Measurements from ENCODE around the gene CREB1. TPM values are rescaled to one million over a fixed set of nuclear protein-coding genes. Genes with fewer than 3 reads are reported as not detected.
A peak's percentile ranks its signal among the peaks of the same experiment; 100 is the strongest.

Gene CREB1
- total RNA-seq, 2 experiments from 2014 or later, result 101 to 115 TPM

DNA sequence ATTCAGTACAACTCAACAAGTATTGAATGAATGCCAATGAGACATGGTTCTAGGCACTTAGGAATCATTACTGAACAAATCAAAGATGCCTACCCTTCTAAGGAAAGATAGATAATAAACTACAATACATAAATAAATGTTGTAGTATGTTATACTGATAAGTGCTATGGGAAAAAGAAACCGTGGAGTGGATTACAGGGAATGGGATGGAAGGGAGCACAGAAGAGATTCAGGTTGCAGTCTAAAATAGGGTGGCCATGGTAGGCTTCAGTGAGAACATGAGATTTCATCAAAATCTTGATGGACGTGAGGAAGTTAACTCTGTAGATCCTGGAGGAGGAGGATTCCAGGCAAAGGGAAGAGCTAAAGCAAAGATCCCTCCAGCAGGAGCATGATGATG, 17.9 kb upstream of the CREB1 start:
- no peak for ATAC-seq
- CTCF ChIA-PET, result no interaction called here

GRCh38 chr2:207512356-207512755, 17.4 kb upstream of the CREB1 start:
- DNase-seq, result no peak
- H3K4me3 Mint-ChIP-seq, result no peak overlapping the region
- no peak overlapping the region for H3K27ac Mint-ChIP-seq
- no peak for ATAC-seq
- CTCF ChIA-PET, result no interaction called here
- no peaks in the 10 kb centered on the region for H3K9me3 Mint-ChIP-seq (ENCODE audit: low read depth)
- peaks cover 3% of the 10 kb centered on the region for H3K36me3 Mint-ChIP-seq
- peaks cover 9% of the 10 kb centered on the region for H3K4me1 Mint-ChIP-seq
- peaks cover 21% of the 10 kb centered on the region for H3K27me3 Mint-ChIP-seq

More for the DNA sequence above, 17.9 kb upstream of the CREB1 start:
- Mint-ChIP-seq H3K4me3 (no peak overlapping the region), H3K27ac (no peak overlapping the region), H3K4me1 (peaks cover 12% of the 10 kb centered on the region), H3K27me3 (peaks cover 19% of the 10 kb centered on the region), H3K9me3 (ENCODE audit: low read depth) (no peaks in the 10 kb centered on the region), H3K36me3 (peaks cover 2% of the 10 kb centered on the region)
- DNase-seq, result no peak

DNA sequence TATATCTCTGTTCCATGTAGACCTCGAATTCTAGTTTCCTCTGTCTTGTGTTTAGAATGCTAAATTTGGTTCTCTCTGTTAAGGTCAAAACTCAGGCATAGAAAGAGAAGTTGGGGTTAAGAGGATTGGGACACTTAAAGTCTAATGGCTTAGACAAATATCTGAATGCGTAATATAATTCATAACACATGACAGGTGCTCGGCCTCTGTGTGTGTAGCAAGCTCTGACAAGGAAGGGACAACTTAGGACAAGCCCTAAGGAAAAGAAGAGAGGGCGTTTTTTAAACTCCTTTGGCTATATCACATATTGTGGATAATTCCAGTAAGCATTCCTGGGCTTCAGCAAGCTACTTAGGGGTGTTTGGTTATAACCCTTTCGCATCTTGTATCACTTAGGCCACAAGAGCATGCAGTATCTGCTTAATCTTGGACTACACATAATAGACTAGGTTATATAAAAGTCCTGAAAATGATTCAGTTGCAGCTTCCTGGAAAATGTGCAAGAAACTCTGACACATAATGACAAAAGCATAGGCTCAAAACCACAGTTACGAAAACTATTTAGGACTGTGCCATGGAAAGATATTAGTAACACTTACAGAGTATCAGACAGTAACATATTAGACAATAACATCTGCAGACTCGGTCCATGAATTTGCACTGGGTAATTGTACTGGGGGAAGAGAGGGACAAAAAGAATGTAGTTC, 16.1 kb upstream of the CREB1 start:
- Mint-ChIP-seq H3K9me3 (ENCODE audit: low read depth) (no peaks in the 10 kb centered on the region), H3K36me3 (peaks cover 3% of the 10 kb centered on the region), H3K27ac (no peak overlapping the region), H3K4me3 (no peak overlapping the region), H3K4me1 (peaks cover 9% of the 10 kb centered on the region), H3K27me3 (peaks cover 21% of the 10 kb centered on the region)
- ATAC-seq (no peak), DNase-seq (no peak)
- CTCF ChIA-PET, result no interaction called here

GRCh38 chr2:207514451-207514850, 15.3 kb upstream of the CREB1 start:
- H3K27ac Mint-ChIP-seq, result no peak overlapping the region
- ATAC-seq, result no peak
- no peaks in the 10 kb centered on the region for H3K9me3 Mint-ChIP-seq (ENCODE audit: low read depth)
- H3K4me1 Mint-ChIP-seq, result peaks cover 9% of the 10 kb centered on the region
- peaks cover 16% of the 10 kb centered on the region for H3K27me3 Mint-ChIP-seq
- no peak for DNase-seq
- H3K36me3 Mint-ChIP-seq, result peaks cover 3% of the 10 kb centered on the region
- H3K4me3 Mint-ChIP-seq, result no peak overlapping the region
- CTCF ChIA-PET, result no interaction called here

GRCh38 chr2:207515671-207516070, 14.1 kb upstream of the CREB1 start:
- CTCF ChIA-PET, result no interaction called here
- Mint-ChIP-seq H3K4me3 (no peak overlapping the region), H3K9me3 (ENCODE audit: low read depth) (no peaks in the 10 kb centered on the region), H3K36me3 (peaks cover 3% of the 10 kb centered on the region), H3K4me1 (peaks cover 11% of the 10 kb centered on the region), H3K27me3 (peaks cover 16% of the 10 kb centered on the region), H3K27ac (no peak overlapping the region)
- DNase-seq (no peak), ATAC-seq (no peak)

GRCh38 chr2:207516206-207516605, 13.6 kb upstream of the CREB1 start:
- H3K36me3 Mint-ChIP-seq, result peaks cover 4% of the 10 kb centered on the region
- peaks cover 16% of the 10 kb centered on the region for H3K27me3 Mint-ChIP-seq
- H3K27ac Mint-ChIP-seq, result no peak overlapping the region
- no peak overlapping the region for H3K4me3 Mint-ChIP-seq
- no peaks in the 10 kb centered on the region for H3K9me3 Mint-ChIP-seq (ENCODE audit: low read depth)
- ATAC-seq (no peak), DNase-seq (no peak)
- peaks cover 16% of the 10 kb centered on the region for H3K4me1 Mint-ChIP-seq
- CTCF ChIA-PET, result no interaction called here

DNA sequence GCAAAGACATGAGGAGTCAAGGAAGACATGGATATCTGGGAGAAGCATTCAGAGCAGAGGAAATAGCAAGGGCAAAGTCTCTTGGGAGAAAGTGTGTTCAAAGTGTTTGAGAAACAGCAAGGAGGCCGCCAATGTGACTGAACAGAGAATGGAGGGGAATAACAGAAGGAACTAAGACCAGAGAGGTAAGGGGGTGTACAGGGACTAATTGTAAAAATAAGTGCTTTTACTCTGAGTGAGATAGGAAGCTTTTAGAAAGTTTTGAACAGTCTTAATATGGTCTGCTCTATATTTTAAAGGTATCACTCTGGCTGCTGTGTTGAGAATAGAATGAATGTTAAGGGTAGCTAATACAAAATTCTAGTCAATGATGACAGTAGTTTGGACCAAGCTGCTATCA, 6.8 kb upstream of the CREB1 start:
- DNase-seq (no peak), ATAC-seq (no peak)
- Mint-ChIP-seq H3K9me3 (ENCODE audit: low read depth) (no peaks in the 10 kb centered on the region), H3K27me3 (peaks cover 11% of the 10 kb centered on the region), H3K4me1 (peaks cover 27% of the 10 kb centered on the region), H3K36me3 (peaks cover 3% of the 10 kb centered on the region), H3K27ac (no peak overlapping the region), H3K4me3 (no peak overlapping the region)
- CTCF ChIA-PET, result no interaction called here

DNA sequence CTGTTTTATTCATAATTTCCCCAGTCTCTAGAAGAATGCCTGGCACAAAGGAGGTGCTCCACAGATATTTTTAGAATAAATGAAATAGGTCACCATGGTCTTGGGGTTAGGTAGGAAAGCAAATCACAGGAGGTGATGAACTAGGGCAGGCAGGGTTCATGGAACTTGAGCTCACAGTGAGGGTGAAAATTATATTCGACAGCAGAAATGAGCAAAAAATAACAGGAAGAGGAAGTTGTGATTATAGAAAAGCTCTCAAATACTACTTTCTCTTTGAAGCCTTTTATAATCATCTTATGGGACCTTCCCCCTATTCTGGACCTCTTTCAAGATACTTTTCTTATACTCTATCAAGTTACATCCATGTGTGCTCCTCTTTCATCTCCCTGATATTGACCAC, 4.5 kb upstream of the CREB1 start:
- no peak for ATAC-seq
- H3K4me3 Mint-ChIP-seq, result no peak overlapping the region
- no peak for DNase-seq
- peaks cover 18% of the 10 kb centered on the region for H3K27me3 Mint-ChIP-seq
- CTCF ChIA-PET, result interaction anchor here (1.0 kb wide), 1 partner anchor 49 kb away, joined by 3 read pairs; no protein-coding TSS in a partner anchor
- H3K9me3 Mint-ChIP-seq (ENCODE audit: low read depth), result no peaks in the 10 kb centered on the region
- H3K36me3 Mint-ChIP-seq, result peaks cover 3% of the 10 kb centered on the region
- H3K27ac Mint-ChIP-seq, result peak overlapping the region; percentile 13
- peaks cover 36% of the 10 kb centered on the region for H3K4me1 Mint-ChIP-seq

DNA sequence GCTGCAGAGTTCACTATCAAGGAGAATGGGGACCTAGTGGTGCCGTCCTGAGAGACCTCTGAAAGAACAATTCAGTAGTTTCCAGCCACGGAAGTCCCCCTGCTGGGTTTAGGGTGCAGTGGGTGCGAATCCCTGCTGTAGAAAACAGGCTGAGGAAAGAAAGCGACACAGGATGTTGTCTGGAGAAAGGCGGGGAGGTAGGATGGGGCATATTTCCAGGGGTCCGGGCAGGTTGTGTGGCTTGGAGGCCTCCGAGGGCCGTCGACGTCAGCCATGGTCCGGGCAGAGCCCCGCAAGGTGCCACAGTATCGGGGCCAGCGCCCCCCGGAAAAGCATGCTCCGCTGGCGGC, 807 bp upstream of the CREB1 start:
- DNase-seq (peak; percentile 72), ATAC-seq (peak; percentile 2)
- H3K27ac Mint-ChIP-seq, result peak overlapping the region; percentile 89
- H3K36me3 Mint-ChIP-seq, result peaks cover 14% of the 10 kb centered on the region
- peaks cover 44% of the 10 kb centered on the region for H3K4me1 Mint-ChIP-seq
- H3K27me3 Mint-ChIP-seq, result peaks cover 18% of the 10 kb centered on the region
- CTCF ChIA-PET, result no interaction called here
- peak overlapping the region; percentile 93 for H3K4me3 Mint-ChIP-seq
- H3K9me3 Mint-ChIP-seq (ENCODE audit: low read depth), result no peaks in the 10 kb centered on the region

- peak; percentile 71 for DNase-seq
- Mint-ChIP-seq H3K4me1 (peaks cover 49% of the 10 kb centered on the region), H3K27me3 (peaks cover 18% of the 10 kb centered on the region), H3K9me3 (ENCODE audit: low read depth) (no peaks in the 10 kb centered on the region), H3K4me3 (peak overlapping the region; percentile 94), H3K36me3 (peaks cover 21% of the 10 kb centered on the region), H3K27ac (peak overlapping the region; percentile 99)
- ATAC-seq, result peak; percentile 4
- CTCF ChIA-PET, result interaction anchor here (0.7 to 5.0 kb wide), 5 partner anchors 25 to 181 kb away, joined by 3 to 45 read pairs (median 4); partner anchors contain the start of genes CCNYL1 and METTL21A
Measured at GRCh38 chr2:207530160-207531031, 634 bp downstream of the CREB1 start.

GRCh38 chr2:207531032-207531952, 1.5 kb downstream of the CREB1 start:
- no peaks in the 10 kb centered on the region for H3K9me3 Mint-ChIP-seq (ENCODE audit: low read depth)
- CTCF ChIA-PET, result interaction anchor here (0.7 to 5.0 kb wide), 3 partner anchors 29 to 180 kb away, joined by 3 to 45 read pairs (median 4); partner anchors contain the start of genes CCNYL1 and METTL21A
- H3K27me3 Mint-ChIP-seq, result peaks cover 18% of the 10 kb centered on the region
- peak overlapping the region; percentile 94 for H3K4me3 Mint-ChIP-seq
- ATAC-seq, result no peak
- peaks cover 44% of the 10 kb centered on the region for H3K4me1 Mint-ChIP-seq
- peak overlapping the region; percentile 96 for H3K27ac Mint-ChIP-seq
- peak; percentile 64 for DNase-seq
- peaks cover 22% of the 10 kb centered on the region for H3K36me3 Mint-ChIP-seq

DNA sequence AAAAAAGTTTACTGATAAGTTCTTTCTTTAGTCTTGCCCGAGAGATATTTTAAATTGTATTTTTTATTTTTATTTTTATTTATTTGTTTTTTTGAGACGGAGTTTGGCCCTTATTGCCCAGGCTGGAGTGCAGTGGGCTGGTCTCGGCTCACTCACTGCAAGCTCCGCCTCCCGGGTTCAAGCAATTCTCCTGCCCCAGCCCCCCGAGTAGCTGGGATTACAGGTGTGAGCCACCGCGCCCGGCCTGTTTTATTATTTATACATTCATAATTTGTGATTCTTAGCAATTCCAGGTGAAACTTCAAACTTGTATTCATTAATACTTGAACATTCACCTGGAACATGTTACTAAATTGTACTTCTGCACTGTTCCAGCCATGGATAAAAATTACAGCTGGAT, 2.9 kb downstream of the CREB1 start:
- peaks cover 9% of the 10 kb centered on the region for H3K27me3 Mint-ChIP-seq
- no peak for DNase-seq
- ATAC-seq, result no peak
- peaks cover 52% of the 10 kb centered on the region for H3K4me1 Mint-ChIP-seq
- H3K4me3 Mint-ChIP-seq, result peak overlapping the region; percentile 94
- H3K36me3 Mint-ChIP-seq, result peaks cover 28% of the 10 kb centered on the region
- CTCF ChIA-PET, result interaction anchor here (0.7 to 5.0 kb wide), 3 partner anchors 11 to 93 kb away, joined by 3 to 45 read pairs (median 4); partner anchors contain the start of gene METTL21A
- peak overlapping the region; percentile 96 for H3K27ac Mint-ChIP-seq
- H3K9me3 Mint-ChIP-seq (ENCODE audit: low read depth), result no peaks in the 10 kb centered on the region
